GM12878 (cell line): ENCODE results near the gene GAS2L3. TPM values are rescaled to one million over a fixed set of nuclear protein-coding genes. Genes with fewer than 3 reads are reported as not detected.

Source experiments
- BACH1 ChIP-seq: fragments of 450-650 bp; IDR thresholded peaks from 2 replicates; pipeline ENCODE4 v1.6.1; 2017; ENCODE audit warnings: mild to moderate bottlenecking, borderline replicate concordance
- BHLHE40 ChIP-seq, 2 experiments: fragments of 450-650 bp in 1 of 2; IDR thresholded peaks; 2 replicates each; pipeline ENCODE4 v1.6.1; 2011 to 2017; ENCODE audit warnings: low read depth in 2 of 2, borderline replicate concordance in 1 of 2, improper control_type of control experiment in 1 of 2, low read length in 1 of 2, mild to moderate bottlenecking in 1 of 2
- CHD1 ChIP-seq: IDR thresholded peaks from 2 replicates; pipeline ENCODE4 v1.6.1; 2012; ENCODE audit warnings: low read depth, low read length, improper control_type of control experiment
- CTCF ChIP-seq, 3 experiments: IDR thresholded peaks in 2 of 3; conservative IDR thresholded peaks in 1 of 3; 2 replicates each; pipeline ENCODE4 v1.5.1; 2011; ENCODE audit warnings: low read depth in 3 of 3, low read length in 3 of 3, mild to moderate bottlenecking in 3 of 3, control low read depth in 2 of 3, moderate library complexity in 2 of 3, inconsistent platforms in 1 of 3, mixed read lengths in 1 of 3; ENCODE audit not compliant: control insufficient read depth in 2 of 3, insufficient read depth in 1 of 3; ENCODE audit errors: extremely low read depth in 1 of 3
- GABPA ChIP-seq: IDR thresholded peaks from 2 replicates; pipeline ENCODE4 v1.6.1; 2014; ENCODE audit warnings: antibody characterized with exemption, low read depth, mild to moderate bottlenecking, inconsistent platforms
- IKZF2 ChIP-seq, 2 experiments: fragments of 450-650 bp; IDR thresholded peaks; 2 replicates each; pipeline ENCODE4 v1.6.1; 2017; ENCODE audit warnings: mild to moderate bottlenecking in 2 of 2, moderate library complexity in 2 of 2
- JUND ChIP-seq: IDR thresholded peaks from 2 replicates; pipeline ENCODE4 v1.6.1; 2012; ENCODE audit warnings: low read depth, mild to moderate bottlenecking, low read length, improper control_type of control experiment, moderate library complexity
- KAT2A ChIP-seq: conservative IDR thresholded peaks from 2 replicates; pipeline ENCODE4 v1.6.1; 2011; ENCODE audit warnings: low read depth, low read length; ENCODE audit not compliant: control insufficient read depth
- KDM1A ChIP-seq: fragments of 200-600 bp; sonication (generic); IDR thresholded peaks from 2 replicates; pipeline ENCODE4 v1.6.1; 2016; ENCODE audit warnings: borderline replicate concordance
- LARP7 ChIP-seq: fragments of 450-650 bp; IDR thresholded peaks from 2 replicates; pipeline ENCODE4 v1.6.1; 2017; ENCODE audit warnings: mild to moderate bottlenecking
- MTA3 ChIP-seq: IDR thresholded peaks from 2 replicates; pipeline ENCODE4 v1.6.1; 2012; ENCODE audit warnings: low read length, inconsistent platforms, borderline replicate concordance
- POU2F2 ChIP-seq: IDR thresholded peaks from 3 replicates; pipeline ENCODE4 v1.6.1; 2011; ENCODE audit warnings: low read depth, mild to moderate bottlenecking, low read length, borderline replicate concordance
- SIX5 ChIP-seq: IDR thresholded peaks from 2 replicates; pipeline ENCODE4 v1.6.1; 2011; ENCODE audit warnings: mild to moderate bottlenecking, low read depth, low read length, moderate library complexity; ENCODE audit not compliant: severe bottlenecking
- SMAD1 ChIP-seq: fragments of 450-650 bp; IDR thresholded peaks from 2 replicates; pipeline ENCODE4 v1.6.1; 2018; ENCODE audit warnings: mild to moderate bottlenecking, low read depth; ENCODE audit not compliant: partially characterized antibody
- SMAD5 ChIP-seq: IDR thresholded peaks from 2 replicates; pipeline ENCODE4 v1.6.1; 2016; ENCODE audit warnings: antibody characterized with exemption, low read depth
- STAT3 ChIP-seq: IDR thresholded peaks from 2 replicates; pipeline ENCODE4 v1.6.1; 2011; ENCODE audit warnings: low read depth, low read length, improper control_type of control experiment
- SUZ12 ChIP-seq: fragments of 200-600 bp; sonication (generic); IDR thresholded peaks from one replicate; pipeline ENCODE4 v1.6.1; 2018; ENCODE audit warnings: antibody characterized with exemption, mild to moderate bottlenecking; ENCODE audit not compliant: unreplicated experiment
- TAF1 ChIP-seq: IDR thresholded peaks from 2 replicates; pipeline ENCODE4 v1.6.1; 2011; ENCODE audit warnings: mild to moderate bottlenecking, low read depth, low read length, borderline replicate concordance
- TCF3 ChIP-seq: IDR thresholded peaks from 2 replicates; pipeline ENCODE4 v1.6.1; 2012; ENCODE audit warnings: low read depth, mild to moderate bottlenecking, low read length, borderline replicate concordance; ENCODE audit not compliant: insufficient read depth
- WRNIP1 ChIP-seq: IDR thresholded peaks from 2 replicates; pipeline ENCODE4 v1.6.1; 2011; ENCODE audit warnings: low read depth, low read length, improper control_type of control experiment, borderline replicate concordance
- YY1 ChIP-seq: IDR thresholded peaks from 2 replicates; pipeline ENCODE4 v1.6.1; 2011; ENCODE audit warnings: low read depth, mild to moderate bottlenecking, low read length
- ZNF24 ChIP-seq: fragments of 450-650 bp; IDR thresholded peaks from 2 replicates; pipeline ENCODE4 v1.6.1; 2017; ENCODE audit warnings: antibody characterized with exemption, mild to moderate bottlenecking
- ZNF274 ChIP-seq: IDR thresholded peaks from one replicate; pipeline ENCODE4 v1.8.0; 2011; ENCODE audit not compliant: insufficient read length, insufficient read depth
- ZSCAN29 ChIP-seq: fragments of 450-650 bp; IDR thresholded peaks from 2 replicates; pipeline ENCODE4 v1.6.1; 2017; ENCODE audit warnings: mild to moderate bottlenecking, moderate library complexity
- polyA plus RNA-seq, 11 experiments: library from polyadenylated mRNA; depleted of rRNA in 4 of 11; unstranded in 6 of 11; stranded (reverse) in 5 of 11; fragments of >200 nt; fragmentation: Nextera tagmentation in 4 of 11; fragmentation: Illumina TruSeq in 1 of 11; extraction: Ambion mirVana in 4 of 11; extraction: Trizol in 1 of 11; gene quantifications; 1 replicate in 1 of 11; 2 replicates in 10 of 11; pipeline versions ENCODE4 v1.2.1 to v1.2.3, GENCODE V29; 2011 to 2016; ENCODE audit warnings: inconsistent platforms in 2 of 11, missing spikeins in 2 of 11, low read depth in 1 of 11
- total RNA-seq, 4 experiments: library from RNA; depleted of rRNA in 3 of 4; stranded (reverse); fragments of >200 nt in 3 of 4; fragmentation: Illumina TruSeq in 1 of 4; extraction: Trizol in 1 of 4; gene quantifications; 2 replicates each; pipeline versions ENCODE4 v1.2.1 to v1.2.3, GENCODE V29; 2013 to 2021
- TF ChIP-seq, protein P1 (sequence below): IDR thresholded peaks from 2 replicates; pipeline ENCODE4 v1.6.1; 2011; ENCODE audit warnings: borderline replicate concordance, low read depth, mild to moderate bottlenecking, moderate library complexity, low read length; ENCODE audit not compliant: insufficient read depth, poor library complexity, severe bottlenecking
- TF ChIP-seq, protein P2 (sequence below): fragments of 450-650 bp; IDR thresholded peaks from 2 replicates; pipeline ENCODE4 v1.6.1; 2018; ENCODE audit warnings: borderline replicate concordance, mild to moderate bottlenecking; ENCODE audit not compliant: partially characterized antibody

GAS2L3 gene
- total and polyA plus RNA-seq, 10 of the 15 experiments (the other 5 are each of a cell fraction or from before 2014, with no cell fraction given): 0.46 to 6.6 (median 2.4) TPM

- TF ChIP-seq, protein P1, sequence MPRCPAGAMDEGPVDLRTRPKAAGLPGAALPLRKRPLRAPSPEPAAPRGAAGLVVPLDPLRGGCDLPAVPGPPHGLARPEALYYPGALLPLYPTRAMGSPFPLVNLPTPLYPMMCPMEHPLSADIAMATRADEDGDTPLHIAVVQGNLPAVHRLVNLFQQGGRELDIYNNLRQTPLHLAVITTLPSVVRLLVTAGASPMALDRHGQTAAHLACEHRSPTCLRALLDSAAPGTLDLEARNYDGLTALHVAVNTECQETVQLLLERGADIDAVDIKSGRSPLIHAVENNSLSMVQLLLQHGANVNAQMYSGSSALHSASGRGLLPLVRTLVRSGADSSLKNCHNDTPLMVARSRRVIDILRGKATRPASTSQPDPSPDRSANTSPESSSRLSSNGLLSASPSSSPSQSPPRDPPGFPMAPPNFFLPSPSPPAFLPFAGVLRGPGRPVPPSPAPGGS: no peak
- TF ChIP-seq IKZF2 (IDR thresholded peaks at IDR 0.05) (peak; percentile 77 to 81), SUZ12 (no peak), CHD1 (no peak), BACH1 (no peak), ZNF24 (no peak), TAF1 (no peak), GABPA (no peak), SMAD1 (no peak), TCF3 (no peak), ZSCAN29 (no peak), POU2F2 (no peak), WRNIP1 (no peak), YY1 (no peak; the same call in 1 of the 2 replicates), KAT2A (no peak), SMAD5 (no peak), KDM1A (no peak), SIX5 (no peak), CTCF (IDR thresholded peaks at IDR 0.05 in 2 of 3, conservative IDR thresholded peaks at IDR 0.05 in 1 of 3; ENCODE audit: control insufficient read depth in 2 of 3, extremely low read depth in 1 of 3, insufficient read depth in 1 of 3, low read depth in 3 of 3, low read length in 3 of 3) (no peak), ZNF274 (no peak), LARP7 (no peak; the same call in 1 of the 2 replicates), STAT3 (no peak), MTA3 (no peak; the same call in 1 of the 2 replicates), JUND (no peak), BHLHE40 (IDR thresholded peaks at IDR 0.05; ENCODE audit: borderline replicate concordance in 1 of 2, low read depth in 2 of 2, low read length in 1 of 2) (peak; percentile 76 to 86)
- TF ChIP-seq, protein P2, sequence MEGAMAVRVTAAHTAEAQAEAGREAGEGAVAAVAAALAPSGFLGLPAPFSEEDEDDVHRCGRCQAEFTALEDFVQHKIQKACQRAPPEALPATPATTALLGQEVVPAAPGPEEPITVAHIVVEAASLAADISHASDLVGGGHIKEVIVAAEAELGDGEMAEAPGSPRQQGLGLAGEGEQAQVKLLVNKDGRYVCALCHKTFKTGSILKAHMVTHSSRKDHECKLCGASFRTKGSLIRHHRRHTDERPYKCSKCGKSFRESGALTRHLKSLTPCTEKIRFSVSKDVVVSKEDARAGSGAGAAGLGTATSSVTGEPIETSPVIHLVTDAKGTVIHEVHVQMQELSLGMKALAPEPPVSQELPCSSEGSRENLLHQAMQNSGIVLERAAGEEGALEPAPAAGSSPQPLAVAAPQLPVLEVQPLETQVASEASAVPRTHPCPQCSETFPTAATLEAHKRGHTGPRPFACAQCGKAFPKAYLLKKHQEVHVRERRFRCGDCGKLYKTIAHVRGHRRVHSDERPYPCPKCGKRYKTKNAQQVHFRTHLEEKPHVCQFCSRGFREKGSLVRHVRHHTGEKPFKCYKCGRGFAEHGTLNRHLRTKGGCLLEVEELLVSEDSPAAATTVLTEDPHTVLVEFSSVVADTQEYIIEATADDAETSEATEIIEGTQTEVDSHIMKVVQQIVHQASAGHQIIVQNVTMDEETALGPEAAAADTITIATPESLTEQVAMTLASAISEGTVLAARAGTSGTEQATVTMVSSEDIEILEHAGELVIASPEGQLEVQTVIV: no peak
Observed at GRCh38 chr12:100566887-100567637, 6.4 kb upstream of the GAS2L3 start (continued).
